GM12873 (cell line): ENCODE results near the gene CAPZA1.
A peak's percentile ranks its signal among the peaks of the same experiment; 100 is the strongest.

Experiments
- CTCF ChIP-seq: IDR thresholded peaks from 2 replicates; pipeline ENCODE4 v1.5.1; 2012; ENCODE audit warnings: low read depth, mild to moderate bottlenecking, moderate library complexity, low read length, control low read depth; ENCODE audit not compliant: insufficient read depth; ENCODE audit errors: missing control alignments

CAPZA1 gene

GRCh38 chr1:112718691-112719418 is 99.2 kb downstream of the CAPZA1 start:
- peak; percentile 90 for TF ChIP-seq CTCF

- no peak for TF ChIP-seq CTCF
These were observed 100.1 kb downstream of the CAPZA1 start for GRCh38 chr1:112719706-112720105.

- TF ChIP-seq CTCF, result no peak
These were observed 101.2 kb downstream of the CAPZA1 start for GRCh38 chr1:112720800-112721199.
